Measurements from ENCODE around the gene KCTD12. TPM values are rescaled to one million over a fixed set of nuclear protein-coding genes. Genes with fewer than 3 reads are reported as not detected.
A peak's percentile ranks its signal among the peaks of the same experiment; 100 is the strongest.

KCTD12 gene
- total RNA-seq, 2 donors from 2014 or later: 6.7 to 8.3 TPM

DNA sequence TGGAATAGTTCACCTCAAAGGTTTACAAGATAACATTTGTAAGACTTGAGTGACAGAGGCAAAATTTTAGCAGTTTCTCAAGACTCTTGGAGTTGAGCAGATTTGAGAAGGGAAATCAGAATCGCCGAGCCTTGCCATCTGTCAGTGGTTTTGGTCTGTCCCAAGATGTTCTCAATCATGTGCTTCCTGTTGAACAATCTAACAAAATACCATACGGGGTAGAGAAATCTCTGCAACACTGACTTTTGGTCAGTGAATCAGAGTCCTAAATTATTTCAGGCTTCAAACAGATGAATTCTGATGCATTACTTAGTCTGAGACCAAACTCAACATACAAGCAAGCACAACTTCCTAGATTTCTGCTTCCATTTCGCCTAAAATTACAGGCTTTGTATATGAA is 3.8 kb downstream of the KCTD12 start:
- ATAC-seq (replicated peaks): no peak
- Mint-ChIP-seq H3K36me3 (ENCODE audit: low read depth) (no peaks in the 10 kb centered on the region), H3K4me1 (peaks cover 20% of the 10 kb centered on the region), H3K27ac (no peak overlapping the region), H3K27me3 (peaks cover 2% of the 10 kb centered on the region), H3K4me3 (peak overlapping the region; percentile 2), H3K9me3 (no peaks in the 10 kb centered on the region)

DNA sequence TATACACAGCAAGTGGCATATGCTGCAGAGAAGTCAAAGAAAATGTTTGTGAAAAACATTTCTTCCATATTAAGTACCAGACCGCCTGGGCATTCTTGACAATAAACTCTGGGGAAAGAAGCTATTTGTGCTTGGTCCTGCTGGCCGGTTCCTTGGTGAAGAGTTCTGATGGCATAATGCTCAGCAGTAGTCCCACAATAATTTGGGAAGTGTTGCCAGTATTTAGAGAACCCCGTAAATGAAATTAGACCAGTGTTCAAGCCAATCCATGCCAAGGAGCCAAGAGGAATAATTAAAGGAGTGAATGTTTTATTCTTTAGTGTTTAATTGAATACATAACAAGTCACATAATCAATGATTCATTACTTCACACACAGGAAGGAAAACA is 6.3 kb downstream of the KCTD12 start:
- no peak for ATAC-seq (replicated peaks)
- peaks cover 2% of the 10 kb centered on the region for H3K27me3 Mint-ChIP-seq
- peaks cover 17% of the 10 kb centered on the region for H3K4me1 Mint-ChIP-seq
- no peaks in the 10 kb centered on the region for H3K36me3 Mint-ChIP-seq (ENCODE audit: low read depth)
- peak overlapping the region; percentile 78 for H3K4me3 Mint-ChIP-seq
- no peaks in the 10 kb centered on the region for H3K9me3 Mint-ChIP-seq
- H3K27ac Mint-ChIP-seq: no peak overlapping the region

DNA sequence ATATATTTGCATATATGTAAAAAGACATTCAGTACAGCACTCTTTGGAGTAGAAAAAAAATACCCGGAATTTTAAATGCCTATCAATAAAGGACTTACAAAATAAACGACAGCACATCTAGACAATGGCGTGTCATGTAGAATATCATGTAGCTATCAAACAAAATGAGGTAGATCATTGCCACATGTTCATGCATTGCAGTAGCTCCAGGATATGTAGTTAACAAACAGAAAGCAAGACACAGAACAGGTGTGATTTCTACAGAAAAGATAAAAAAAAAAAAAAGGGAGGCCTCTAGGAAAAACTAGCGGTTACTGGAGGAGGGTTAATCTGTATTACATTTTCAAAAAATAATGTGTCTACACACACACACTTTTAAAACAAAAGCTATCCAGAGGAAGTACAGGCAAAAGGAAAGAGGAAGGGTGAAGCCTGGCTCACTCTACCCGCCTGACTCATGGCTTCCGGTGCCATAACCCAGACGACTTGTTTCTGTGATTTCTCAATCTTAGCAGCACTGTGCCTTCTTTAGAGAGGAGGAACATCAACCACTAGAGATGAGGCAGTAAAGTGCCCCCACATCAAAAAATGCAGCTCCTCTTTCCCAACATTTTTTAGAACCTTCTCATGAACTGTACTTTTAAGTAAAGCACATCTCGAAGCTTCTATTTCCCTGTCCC is 6.9 kb downstream of the KCTD12 start:
- no peaks in the 10 kb centered on the region for H3K9me3 Mint-ChIP-seq
- H3K4me3 Mint-ChIP-seq: peak overlapping the region; percentile 78
- ATAC-seq (replicated peaks): peak; percentile 100
- no peaks in the 10 kb centered on the region for H3K36me3 Mint-ChIP-seq (ENCODE audit: low read depth)
- H3K4me1 Mint-ChIP-seq: peaks cover 12% of the 10 kb centered on the region
- peak overlapping the region; percentile 80 for H3K27ac Mint-ChIP-seq
- H3K27me3 Mint-ChIP-seq: peaks cover 5% of the 10 kb centered on the region

GRCh38 chr13:76878043-76878442 is 8.2 kb downstream of the KCTD12 start:
- H3K4me3 Mint-ChIP-seq: no peak overlapping the region
- H3K27ac Mint-ChIP-seq: no peak overlapping the region
- ATAC-seq (replicated peaks): no peak
- H3K36me3 Mint-ChIP-seq (ENCODE audit: low read depth): no peaks in the 10 kb centered on the region
- H3K4me1 Mint-ChIP-seq: peaks cover 10% of the 10 kb centered on the region
- H3K27me3 Mint-ChIP-seq: peaks cover 6% of the 10 kb centered on the region
- H3K9me3 Mint-ChIP-seq: no peaks in the 10 kb centered on the region

GRCh38 chr13:76875271-76875815 is 10.9 kb downstream of the KCTD12 start:
- H3K4me1 Mint-ChIP-seq: peaks cover 10% of the 10 kb centered on the region
- no peak for ATAC-seq (replicated peaks)
- H3K27me3 Mint-ChIP-seq: peaks cover 25% of the 10 kb centered on the region
- no peak overlapping the region for H3K4me3 Mint-ChIP-seq
- no peaks in the 10 kb centered on the region for H3K9me3 Mint-ChIP-seq
- no peaks in the 10 kb centered on the region for H3K36me3 Mint-ChIP-seq (ENCODE audit: low read depth)
- no peak overlapping the region for H3K27ac Mint-ChIP-seq

GRCh38 chr13:76874479-76874878 is 11.7 kb downstream of the KCTD12 start:
- Mint-ChIP-seq H3K4me1 (peaks cover 10% of the 10 kb centered on the region), H3K36me3 (ENCODE audit: low read depth) (no peaks in the 10 kb centered on the region), H3K4me3 (no peak overlapping the region), H3K9me3 (no peaks in the 10 kb centered on the region), H3K27ac (no peak overlapping the region), H3K27me3 (peaks cover 32% of the 10 kb centered on the region)
- no peak for ATAC-seq (replicated peaks)

- Mint-ChIP-seq H3K27me3 (peaks cover 32% of the 10 kb centered on the region), H3K36me3 (ENCODE audit: low read depth) (no peaks in the 10 kb centered on the region), H3K4me3 (no peak overlapping the region), H3K27ac (no peak overlapping the region), H3K9me3 (no peaks in the 10 kb centered on the region), H3K4me1 (peaks cover 1% of the 10 kb centered on the region)
- ATAC-seq (replicated peaks): no peak
Observed at GRCh38 chr13:76873445-76873844, 12.8 kb downstream of the KCTD12 start.

GRCh38 chr13:76872675-76873074 is 13.5 kb downstream of the KCTD12 start:
- Mint-ChIP-seq H3K9me3 (no peaks in the 10 kb centered on the region), H3K27me3 (peaks cover 32% of the 10 kb centered on the region), H3K4me3 (no peak overlapping the region), H3K27ac (no peak overlapping the region), H3K36me3 (ENCODE audit: low read depth) (no peaks in the 10 kb centered on the region), H3K4me1 (no peaks in the 10 kb centered on the region)
- no peak for ATAC-seq (replicated peaks)

GRCh38 chr13:76871432-76871831 is 14.8 kb downstream of the KCTD12 start:
- H3K27ac Mint-ChIP-seq: no peak overlapping the region
- no peaks in the 10 kb centered on the region for H3K4me1 Mint-ChIP-seq
- no peak overlapping the region for H3K4me3 Mint-ChIP-seq
- no peaks in the 10 kb centered on the region for H3K36me3 Mint-ChIP-seq (ENCODE audit: low read depth)
- ATAC-seq (replicated peaks): no peak
- H3K27me3 Mint-ChIP-seq: peaks cover 42% of the 10 kb centered on the region
- H3K9me3 Mint-ChIP-seq: no peaks in the 10 kb centered on the region

DNA sequence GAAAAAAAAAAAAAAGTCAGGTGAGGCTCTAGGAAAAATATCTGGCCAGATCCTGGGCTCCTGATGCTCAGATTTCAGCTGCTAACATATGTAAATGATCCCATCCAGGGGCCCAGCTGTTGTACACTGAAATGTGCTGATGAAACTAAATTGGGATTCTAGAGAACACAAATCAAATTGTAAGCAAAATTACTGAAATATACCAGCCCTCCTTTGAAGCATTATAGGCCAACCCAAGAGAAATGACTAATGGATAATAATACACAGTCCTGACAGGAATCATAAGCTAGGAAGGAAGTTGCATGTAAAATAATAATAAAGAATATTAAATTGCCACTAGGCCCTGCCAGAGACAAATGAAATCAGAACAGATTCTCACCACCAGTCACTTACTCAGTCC is 17.8 kb downstream of the KCTD12 start:
- no peaks in the 10 kb centered on the region for H3K9me3 Mint-ChIP-seq
- no peaks in the 10 kb centered on the region for H3K36me3 Mint-ChIP-seq (ENCODE audit: low read depth)
- peaks cover 41% of the 10 kb centered on the region for H3K27me3 Mint-ChIP-seq
- H3K27ac Mint-ChIP-seq: no peak overlapping the region
- ATAC-seq (replicated peaks): no peak
- H3K4me3 Mint-ChIP-seq: no peak overlapping the region
- H3K4me1 Mint-ChIP-seq: no peaks in the 10 kb centered on the region

DNA sequence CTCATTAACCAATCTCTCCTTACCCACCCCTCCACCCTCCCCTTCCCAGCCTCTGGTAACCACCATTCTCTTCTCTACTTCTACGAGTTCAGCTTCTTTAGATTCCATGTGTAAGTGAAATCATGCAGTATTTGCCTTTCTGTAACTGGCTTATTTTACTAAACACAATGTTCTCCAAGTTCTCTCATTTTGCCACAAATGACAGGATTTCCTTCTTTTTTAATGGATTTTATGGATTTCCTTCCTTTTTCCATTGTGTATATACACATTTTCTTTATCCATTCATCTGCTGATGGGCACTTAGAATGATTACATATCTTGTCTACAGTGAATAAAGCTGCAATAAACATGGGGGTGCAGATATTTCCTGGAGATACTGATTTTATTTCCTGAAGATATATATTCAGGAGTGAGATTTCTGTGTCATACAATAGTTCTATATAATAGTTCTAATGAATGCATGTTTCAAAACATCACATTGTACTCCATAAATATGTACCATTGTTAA is 20.2 kb downstream of the KCTD12 start:
- no peaks in the 10 kb centered on the region for H3K36me3 Mint-ChIP-seq (ENCODE audit: low read depth)
- no peak overlapping the region for H3K4me3 Mint-ChIP-seq
- no peak for ATAC-seq (replicated peaks)
- H3K27ac Mint-ChIP-seq: no peak overlapping the region
- H3K9me3 Mint-ChIP-seq: no peaks in the 10 kb centered on the region
- H3K4me1 Mint-ChIP-seq: no peaks in the 10 kb centered on the region
- H3K27me3 Mint-ChIP-seq: peaks cover 24% of the 10 kb centered on the region

DNA sequence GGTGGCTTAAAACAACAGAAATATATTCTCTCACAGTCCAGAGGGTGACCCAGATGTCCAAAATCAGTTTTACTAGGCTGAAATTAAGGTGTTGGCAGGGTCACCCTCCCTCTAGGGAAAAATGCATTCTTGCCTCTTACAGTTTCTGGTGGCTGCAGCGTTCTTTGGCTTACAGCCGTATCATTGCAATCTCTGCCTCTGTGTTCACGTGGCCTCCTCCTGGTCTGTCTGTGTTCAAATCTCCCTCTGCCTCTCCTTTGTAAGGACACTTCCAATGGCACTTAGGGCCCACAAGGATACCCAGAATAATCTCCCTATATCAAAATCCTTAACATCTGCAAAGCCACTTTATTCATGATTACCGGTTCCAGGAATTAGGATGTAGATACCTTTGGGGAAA is 21.1 kb downstream of the KCTD12 start:
- no peak overlapping the region for H3K4me3 Mint-ChIP-seq
- no peak overlapping the region for H3K27ac Mint-ChIP-seq
- ATAC-seq (replicated peaks): no peak
- H3K4me1 Mint-ChIP-seq: no peaks in the 10 kb centered on the region
- no peaks in the 10 kb centered on the region for H3K9me3 Mint-ChIP-seq
- no peaks in the 10 kb centered on the region for H3K36me3 Mint-ChIP-seq (ENCODE audit: low read depth)
- peaks cover 21% of the 10 kb centered on the region for H3K27me3 Mint-ChIP-seq

GRCh38 chr13:76864259-76864658 is 21.9 kb downstream of the KCTD12 start:
- Mint-ChIP-seq H3K36me3 (ENCODE audit: low read depth) (no peaks in the 10 kb centered on the region), H3K9me3 (no peaks in the 10 kb centered on the region), H3K27me3 (peaks cover 17% of the 10 kb centered on the region), H3K27ac (no peak overlapping the region), H3K4me3 (no peak overlapping the region), H3K4me1 (no peaks in the 10 kb centered on the region)
- ATAC-seq (replicated peaks): peak; percentile 24

- Mint-ChIP-seq H3K9me3 (no peaks in the 10 kb centered on the region), H3K4me1 (no peaks in the 10 kb centered on the region), H3K36me3 (ENCODE audit: low read depth) (no peaks in the 10 kb centered on the region), H3K27me3 (peaks cover 17% of the 10 kb centered on the region), H3K27ac (no peak overlapping the region), H3K4me3 (no peak overlapping the region)
- no peak for ATAC-seq (replicated peaks)
Observed at GRCh38 chr13:76863022-76863421, 23.2 kb downstream of the KCTD12 start.

- H3K4me1 Mint-ChIP-seq: no peaks in the 10 kb centered on the region
- no peak overlapping the region for H3K27ac Mint-ChIP-seq
- ATAC-seq (replicated peaks): no peak
- H3K9me3 Mint-ChIP-seq: no peaks in the 10 kb centered on the region
- H3K27me3 Mint-ChIP-seq: peaks cover 12% of the 10 kb centered on the region
- no peak overlapping the region for H3K4me3 Mint-ChIP-seq
- H3K36me3 Mint-ChIP-seq (ENCODE audit: low read depth): no peaks in the 10 kb centered on the region
Observed at GRCh38 chr13:76861859-76862258, 24.3 kb downstream of the KCTD12 start.

Data from activated T-helper 17 cell treated with anti-CD3 and anti-CD28 coated beads, Interleukin-2, amount 50 U/mL, for 72 hours (primary cell).